ENCODE measurements around the gene CDC34.

The CDC34 gene

GRCh38 chr19:570937-571565 lies 39.5 kb downstream of the CDC34 start:
- TF ChIP-seq CTCF (IDR thresholded peaks at IDR 0.05) = no peak

- no peak for TF ChIP-seq CTCF (IDR thresholded peaks at IDR 0.05)
Observed at GRCh38 chr19:571566-571974, 40.0 kb downstream of the CDC34 start.

- no peak for TF ChIP-seq CTCF (IDR thresholded peaks at IDR 0.05)
Observed at GRCh38 chr19:572140-572742, 40.7 kb downstream of the CDC34 start, which contains the start of gene BSG. BSG (plus strand) TSS chr19:572596; CDS start chr19:572635, 39 bp downstream.

- TF ChIP-seq CTCF (IDR thresholded peaks at IDR 0.05) = no peak
Observed at GRCh38 chr19:572743-573518, 41.4 kb downstream of the CDC34 start.

GRCh38 chr19:573519-573825 lies 41.9 kb downstream of the CDC34 start:
- TF ChIP-seq CTCF (IDR thresholded peaks at IDR 0.05) = no peak

- TF ChIP-seq CTCF (IDR thresholded peaks at IDR 0.05) = no peak
Observed at GRCh38 chr19:574658-575526, 43.3 kb downstream of the CDC34 start.
